Fibroblast of lung (primary cell): Measurements from ENCODE around the gene TBPL2. TPM values are rescaled to one million over a fixed set of nuclear protein-coding genes. Genes with fewer than 3 reads are reported as not detected.
A peak's percentile ranks its signal among the peaks of the same experiment; 100 is the strongest.

Experiments used
- DNase-seq, 2 donors: peaks; one replicate each; pipeline versions ENCODE4 v3.0.0 to v3.0.0-alpha.2; 2010; ENCODE audit warnings: low read depth in 2 of 2
- H2AFZ ChIP-seq: 2 replicates; pipeline ENCODE4 v1.5.1; 2012; ENCODE audit warnings: low read length, control low read depth, inconsistent platforms
- H3K27ac ChIP-seq: 2 replicates; pipeline ENCODE4 v1.5.1; 2011; ENCODE audit warnings: low read length, control low read depth; ENCODE audit not compliant: insufficient read depth
- H3K27me3 ChIP-seq: 2 replicates; pipeline ENCODE4 v1.5.1; 2011; ENCODE audit warnings: mild to moderate bottlenecking, low read length; ENCODE audit not compliant: control insufficient read depth, insufficient read depth
- H3K36me3 ChIP-seq: 2 replicates; pipeline ENCODE4 v1.5.1; 2011; ENCODE audit warnings: low read length; ENCODE audit not compliant: control insufficient read depth, insufficient read depth
- H3K4me1 ChIP-seq: 2 replicates; pipeline ENCODE4 v1.5.1; 2011; ENCODE audit warnings: low read length; ENCODE audit not compliant: control insufficient read depth, insufficient read depth; ENCODE audit errors: extremely low read depth
- H3K4me2 ChIP-seq: 2 replicates; pipeline ENCODE4 v1.5.1; 2011; ENCODE audit warnings: low read length, control low read depth; ENCODE audit not compliant: insufficient read depth; ENCODE audit errors: extremely low read depth
- H3K4me3 ChIP-seq, 4 experiments: fragments of 200-600 bp in 1 of 4; sonication (generic) in 1 of 4; replicated peaks in 1 of 4; 2 replicates each; pipeline ENCODE4 v1.5.1; 2011 to 2016; ENCODE audit warnings: low read length in 4 of 4, low read depth in 3 of 4, mild to moderate bottlenecking in 3 of 4, control low read depth in 2 of 4, inconsistent platforms in 1 of 4, mixed read lengths in 1 of 4; ENCODE audit not compliant: insufficient read depth in 1 of 4; ENCODE audit errors: control extremely low read depth in 1 of 4
- H3K79me2 ChIP-seq: 2 replicates; pipeline ENCODE4 v1.5.1; 2012; ENCODE audit warnings: mild to moderate bottlenecking, low read length, inconsistent platforms; ENCODE audit not compliant: control insufficient read depth, insufficient read depth
- H3K9ac ChIP-seq: 2 replicates; pipeline ENCODE4 v1.5.1; 2011; ENCODE audit warnings: mild to moderate bottlenecking, low read length, control low read depth; ENCODE audit not compliant: insufficient read depth
- H3K9me3 ChIP-seq: 2 replicates; pipeline ENCODE4 v1.5.1; 2012; ENCODE audit warnings: low read depth, low read length; ENCODE audit not compliant: control insufficient read depth, insufficient read depth
- H4K20me1 ChIP-seq: 2 replicates; pipeline ENCODE4 v1.5.1; 2011; ENCODE audit warnings: low read length; ENCODE audit not compliant: control insufficient read depth, insufficient read depth; ENCODE audit errors: extremely low read depth
- EZH2 ChIP-seq: IDR thresholded peaks from 2 replicates; pipeline ENCODE4 v1.5.1; 2012; ENCODE audit warnings: low read length, control low read depth, mild to moderate bottlenecking; ENCODE audit errors: missing control alignments
- polyA plus RNA-seq, 2 donors: library from polyadenylated mRNA; depleted of rRNA in 1 of 2; stranded (reverse) in 1 of 2; unstranded in 1 of 2; fragments of >200 nt; gene quantifications; 2 replicates each; pipeline ENCODE4 v1.2.1, GENCODE V29; 2011 to 2012; ENCODE audit warnings: missing spikeins in 1 of 2
- total RNA-seq: library from RNA; depleted of rRNA; stranded (reverse); fragments of >200 nt; gene quantifications from 2 replicates; pipeline ENCODE4 v1.2.1, GENCODE V29; 2014
- TF ChIP-seq, protein P1 (sequence below), 2 donors: IDR thresholded peaks in 1 of 2; conservative IDR thresholded peaks in 1 of 2; 1 replicate in 1 of 2; 2 replicates in 1 of 2; pipeline ENCODE4 v1.5.1; 2011 to 2012; ENCODE audit warnings: low read length in 2 of 2, control low read depth in 1 of 2, inconsistent platforms in 1 of 2, low read depth in 1 of 2, mild to moderate bottlenecking in 1 of 2

The TBPL2 gene
- total and polyA plus RNA-seq, 2 donors (not counting 1 experiment from before 2014, with no cell fraction given), result not detected

GRCh38 chr14:55411426-55412389 is 28.7 kb downstream of the TBPL2 start, which contains the start of gene ATG14:
ATG14 (minus strand) TSS chr14:55411830; CDS start chr14:55411822, 8 bp downstream.
- H3K9me3 ChIP-seq, result no peaks in the 10 kb centered on the region
- peaks cover 5% of the 10 kb centered on the region for H3K4me1 ChIP-seq
- peak; percentile 76 to 84 for DNase-seq
- H2AFZ ChIP-seq, result peak within 1 kb of the TSS; percentile 95
- H3K79me2 ChIP-seq, result peaks cover 30% of the 10 kb centered on the region
- H3K9ac ChIP-seq, result peak within 1 kb of the TSS; percentile 90
- H3K4me2 ChIP-seq, result peak within 1 kb of the TSS; percentile 94
- H4K20me1 ChIP-seq, result no peaks in the 10 kb centered on the region
- H3K27ac ChIP-seq, result peak within 1 kb of the TSS; percentile 82
- no peaks in the 10 kb centered on the region for H3K36me3 ChIP-seq
- no peaks in the 10 kb centered on the region for H3K27me3 ChIP-seq
- peak within 1 kb of the TSS; percentile 90 to 97 (median 96) for H3K4me3 ChIP-seq
- TF ChIP-seq, protein P1, sequence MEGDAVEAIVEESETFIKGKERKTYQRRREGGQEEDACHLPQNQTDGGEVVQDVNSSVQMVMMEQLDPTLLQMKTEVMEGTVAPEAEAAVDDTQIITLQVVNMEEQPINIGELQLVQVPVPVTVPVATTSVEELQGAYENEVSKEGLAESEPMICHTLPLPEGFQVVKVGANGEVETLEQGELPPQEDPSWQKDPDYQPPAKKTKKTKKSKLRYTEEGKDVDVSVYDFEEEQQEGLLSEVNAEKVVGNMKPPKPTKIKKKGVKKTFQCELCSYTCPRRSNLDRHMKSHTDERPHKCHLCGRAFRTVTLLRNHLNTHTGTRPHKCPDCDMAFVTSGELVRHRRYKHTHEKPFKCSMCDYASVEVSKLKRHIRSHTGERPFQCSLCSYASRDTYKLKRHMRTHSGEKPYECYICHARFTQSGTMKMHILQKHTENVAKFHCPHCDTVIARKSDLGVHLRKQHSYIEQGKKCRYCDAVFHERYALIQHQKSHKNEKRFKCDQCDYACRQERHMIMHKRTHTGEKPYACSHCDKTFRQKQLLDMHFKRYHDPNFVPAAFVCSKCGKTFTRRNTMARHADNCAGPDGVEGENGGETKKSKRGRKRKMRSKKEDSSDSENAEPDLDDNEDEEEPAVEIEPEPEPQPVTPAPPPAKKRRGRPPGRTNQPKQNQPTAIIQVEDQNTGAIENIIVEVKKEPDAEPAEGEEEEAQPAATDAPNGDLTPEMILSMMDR (conservative IDR thresholded peaks at IDR 0.05 in 1 of 2, IDR thresholded peaks at IDR 0.05 in 1 of 2; ENCODE audit: low read depth in 1 of 2, low read length in 2 of 2), result no peak
- no peak for TF ChIP-seq EZH2

DNA sequence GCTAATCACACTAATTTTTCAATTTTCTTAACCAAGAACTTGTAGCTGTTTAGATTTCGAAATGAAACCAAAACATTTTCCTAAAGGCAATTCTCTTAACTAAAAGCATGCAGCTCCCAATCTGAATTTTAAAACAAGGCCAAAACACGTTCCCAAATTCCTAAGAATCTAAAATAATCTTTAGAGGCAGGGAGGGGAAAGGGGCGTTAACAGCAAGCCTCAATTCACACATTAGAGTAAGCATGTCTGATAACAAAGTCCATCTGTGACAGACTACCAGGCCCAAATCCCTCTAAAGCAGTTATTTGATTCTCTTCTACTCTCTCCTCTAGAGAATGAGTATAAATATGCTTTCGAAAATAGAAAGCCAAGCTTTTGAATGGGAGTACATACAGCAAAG is 29.5 kb downstream of the TBPL2 start:
- H3K27ac ChIP-seq, result peak overlapping the region; percentile 82
- peak overlapping the region; percentile 90 for H3K9ac ChIP-seq
- no peak for TF ChIP-seq EZH2
- TF ChIP-seq, protein P1 (conservative IDR thresholded peaks at IDR 0.05 in 1 of 2, IDR thresholded peaks at IDR 0.05 in 1 of 2; ENCODE audit: low read depth in 1 of 2, low read length in 2 of 2), result no peak
- H2AFZ ChIP-seq, result peak overlapping the region; percentile 88
- peaks cover 5% of the 10 kb centered on the region for H3K4me1 ChIP-seq
- peaks cover 30% of the 10 kb centered on the region for H3K79me2 ChIP-seq
- H3K4me3 ChIP-seq, result peak overlapping the region; percentile 90 to 97 (median 96)
- H3K27me3 ChIP-seq, result no peaks in the 10 kb centered on the region
- peak overlapping the region; percentile 94 for H3K4me2 ChIP-seq
- no peaks in the 10 kb centered on the region for H3K9me3 ChIP-seq
- DNase-seq, result no peak
- no peaks in the 10 kb centered on the region for H4K20me1 ChIP-seq
- H3K36me3 ChIP-seq, result no peaks in the 10 kb centered on the region

- Histone ChIP-seq H2AFZ (no peak overlapping the region), H3K79me2 (peaks cover 22% of the 10 kb centered on the region), H3K9ac (no peak overlapping the region), H3K27me3 (no peaks in the 10 kb centered on the region), H3K4me2 (no peak overlapping the region), H3K4me3 (no peak overlapping the region), H4K20me1 (no peaks in the 10 kb centered on the region), H3K9me3 (no peaks in the 10 kb centered on the region), H3K27ac (no peak overlapping the region), H3K4me1 (peaks cover 6% of the 10 kb centered on the region), H3K36me3 (no peaks in the 10 kb centered on the region)
- TF ChIP-seq, protein P1 (conservative IDR thresholded peaks at IDR 0.05 in 1 of 2, IDR thresholded peaks at IDR 0.05 in 1 of 2; ENCODE audit: low read depth in 1 of 2, low read length in 2 of 2), result no peak
- TF ChIP-seq EZH2, result no peak
- DNase-seq, result no peak
Measured at GRCh38 chr14:55404173-55404854, 36.1 kb downstream of the TBPL2 start.
